ENCODE results near the gene SH3BP5.

SH3BP5 gene

DNA sequence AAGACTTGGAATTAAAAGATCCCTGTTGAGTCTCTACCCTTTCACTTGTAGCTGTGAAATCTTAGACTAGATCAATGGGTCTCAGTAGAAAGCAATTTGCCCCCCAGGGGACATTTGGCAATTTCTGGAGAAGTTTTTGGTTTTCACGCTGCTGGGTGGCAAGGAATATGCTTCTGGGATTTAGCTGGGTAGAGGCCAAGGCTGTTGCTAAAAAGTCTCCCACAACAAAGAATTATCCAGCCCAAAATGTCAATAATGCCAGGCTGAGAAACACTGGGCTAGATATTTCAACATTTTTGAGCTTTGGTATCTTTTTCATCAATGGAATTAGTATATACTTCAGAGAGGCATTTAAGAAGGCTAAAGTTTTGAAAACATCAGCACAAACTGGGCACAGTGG, 117.6 kb downstream of the SH3BP5 start:
- TF ChIP-seq, protein P1, sequence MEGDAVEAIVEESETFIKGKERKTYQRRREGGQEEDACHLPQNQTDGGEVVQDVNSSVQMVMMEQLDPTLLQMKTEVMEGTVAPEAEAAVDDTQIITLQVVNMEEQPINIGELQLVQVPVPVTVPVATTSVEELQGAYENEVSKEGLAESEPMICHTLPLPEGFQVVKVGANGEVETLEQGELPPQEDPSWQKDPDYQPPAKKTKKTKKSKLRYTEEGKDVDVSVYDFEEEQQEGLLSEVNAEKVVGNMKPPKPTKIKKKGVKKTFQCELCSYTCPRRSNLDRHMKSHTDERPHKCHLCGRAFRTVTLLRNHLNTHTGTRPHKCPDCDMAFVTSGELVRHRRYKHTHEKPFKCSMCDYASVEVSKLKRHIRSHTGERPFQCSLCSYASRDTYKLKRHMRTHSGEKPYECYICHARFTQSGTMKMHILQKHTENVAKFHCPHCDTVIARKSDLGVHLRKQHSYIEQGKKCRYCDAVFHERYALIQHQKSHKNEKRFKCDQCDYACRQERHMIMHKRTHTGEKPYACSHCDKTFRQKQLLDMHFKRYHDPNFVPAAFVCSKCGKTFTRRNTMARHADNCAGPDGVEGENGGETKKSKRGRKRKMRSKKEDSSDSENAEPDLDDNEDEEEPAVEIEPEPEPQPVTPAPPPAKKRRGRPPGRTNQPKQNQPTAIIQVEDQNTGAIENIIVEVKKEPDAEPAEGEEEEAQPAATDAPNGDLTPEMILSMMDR (IDR thresholded peaks at IDR 0.05; ENCODE audit: low read depth, low read length, missing control alignments) = no peak
- H3K4me3 ChIP-seq (ENCODE audit: low read depth, low read length) = no peak overlapping the region
- no peak for DNase-seq (ENCODE audit: low read depth)

DNA sequence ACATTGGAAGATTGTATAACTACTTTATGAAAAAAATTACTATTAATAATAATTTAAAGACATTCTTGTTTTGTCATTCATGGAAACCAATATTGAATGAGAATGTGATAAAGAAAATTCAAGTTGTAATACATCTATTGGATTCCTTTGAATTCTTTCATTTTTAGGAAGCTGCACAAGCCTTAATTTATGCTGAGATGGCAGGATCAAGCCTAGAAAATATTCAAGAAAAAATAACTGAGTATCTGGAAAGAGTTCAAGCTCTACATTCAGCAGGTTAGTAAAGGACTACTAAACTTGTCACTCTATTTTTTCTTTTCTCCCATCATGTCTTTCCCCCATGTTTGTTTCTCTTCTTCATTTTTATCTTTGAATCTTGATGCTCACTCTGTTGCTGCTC, 120.4 kb downstream of the SH3BP5 start:
- TF ChIP-seq, protein P1 (IDR thresholded peaks at IDR 0.05; ENCODE audit: low read depth, low read length, missing control alignments) = no peak
- H3K4me3 ChIP-seq (ENCODE audit: low read depth, low read length) = no peak overlapping the region
- no peak for DNase-seq (ENCODE audit: low read depth)

DNA sequence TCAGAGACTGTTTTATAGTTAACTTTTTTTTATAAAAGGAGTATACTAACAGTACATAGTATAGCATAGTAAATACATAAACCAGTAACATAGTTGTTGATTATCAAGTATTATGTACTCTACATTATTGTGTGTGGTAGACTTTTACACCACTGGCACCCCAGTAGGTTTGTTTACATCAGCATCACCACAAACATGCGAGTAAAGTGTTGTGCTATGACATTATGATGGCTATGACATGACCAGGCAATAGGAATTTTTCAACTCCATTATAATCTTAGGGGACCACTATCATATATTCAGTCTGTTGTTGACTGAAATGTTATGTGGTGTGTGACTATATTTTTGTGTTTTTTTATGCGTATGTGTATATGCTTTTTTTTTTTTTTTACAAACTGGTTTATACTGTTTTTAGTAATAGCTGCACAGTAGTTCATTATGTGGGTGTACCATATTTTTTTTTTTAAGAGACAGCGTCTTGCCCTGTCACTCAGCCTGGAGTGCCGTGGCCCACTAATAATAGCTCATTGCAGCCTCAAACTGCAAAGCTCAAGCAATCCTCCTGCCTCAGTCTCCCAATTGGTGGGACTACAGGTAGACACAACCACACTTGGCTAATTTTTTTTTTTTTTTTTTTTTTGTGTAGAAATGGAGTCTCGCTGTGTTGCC, 124.4 kb downstream of the SH3BP5 start:
- TF ChIP-seq, protein P1 (IDR thresholded peaks at IDR 0.05; ENCODE audit: low read depth, low read length, missing control alignments) = no peak
- DNase-seq (ENCODE audit: low read depth) = no peak
- H3K4me3 ChIP-seq (ENCODE audit: low read depth, low read length) = peak overlapping the region; percentile 73; the same call in 1 of the 2 replicates

DNA sequence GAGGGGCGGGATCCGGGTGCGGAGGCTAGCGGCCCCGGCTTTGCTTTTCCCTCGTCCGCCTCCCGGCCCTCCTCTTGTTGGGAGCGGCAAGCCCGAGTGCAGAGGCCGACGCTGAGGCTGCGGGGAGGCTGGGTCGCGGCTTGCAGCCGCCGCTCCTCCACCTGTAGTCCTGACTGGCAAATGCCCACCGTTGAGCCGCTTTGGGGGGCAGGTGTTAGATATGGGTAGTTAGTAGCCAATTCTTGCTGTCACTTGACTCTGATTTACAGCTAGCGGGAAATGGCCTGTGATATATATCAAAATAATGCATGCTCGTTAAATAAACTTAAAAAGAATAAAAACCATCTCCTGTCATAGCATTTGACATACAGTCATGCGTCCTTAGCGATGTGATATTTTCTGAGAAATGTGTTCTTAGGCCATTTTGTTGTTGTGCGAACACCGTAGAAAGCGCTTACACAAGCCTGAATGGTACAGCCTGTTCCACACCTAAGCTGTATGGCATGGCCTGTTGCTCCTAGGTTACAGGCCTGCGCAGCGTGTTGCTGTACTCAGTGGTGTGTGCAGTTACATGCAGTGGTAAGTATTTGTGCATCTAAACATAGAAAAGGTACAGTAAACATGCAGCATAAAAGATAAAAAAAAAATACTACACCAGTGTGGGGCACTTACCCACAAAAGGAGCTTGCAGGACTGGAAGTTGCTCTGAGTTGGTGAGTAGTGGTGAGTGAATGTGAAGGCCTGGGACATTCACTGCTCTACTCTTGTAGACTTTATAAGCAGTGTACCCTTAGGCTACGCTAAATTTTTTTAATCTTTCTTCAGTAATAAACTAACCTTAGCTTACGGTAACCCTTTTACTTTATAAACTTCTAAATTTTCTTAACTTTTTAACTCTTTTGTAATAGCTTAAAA, 125.5 kb downstream of the SH3BP5 start:
- TF ChIP-seq, protein P1 (IDR thresholded peaks at IDR 0.05; ENCODE audit: low read depth, low read length, missing control alignments) = no peak
- DNase-seq (ENCODE audit: low read depth) = no peak
- H3K4me3 ChIP-seq (ENCODE audit: low read depth, low read length) = peak overlapping the region; percentile 73

DNA sequence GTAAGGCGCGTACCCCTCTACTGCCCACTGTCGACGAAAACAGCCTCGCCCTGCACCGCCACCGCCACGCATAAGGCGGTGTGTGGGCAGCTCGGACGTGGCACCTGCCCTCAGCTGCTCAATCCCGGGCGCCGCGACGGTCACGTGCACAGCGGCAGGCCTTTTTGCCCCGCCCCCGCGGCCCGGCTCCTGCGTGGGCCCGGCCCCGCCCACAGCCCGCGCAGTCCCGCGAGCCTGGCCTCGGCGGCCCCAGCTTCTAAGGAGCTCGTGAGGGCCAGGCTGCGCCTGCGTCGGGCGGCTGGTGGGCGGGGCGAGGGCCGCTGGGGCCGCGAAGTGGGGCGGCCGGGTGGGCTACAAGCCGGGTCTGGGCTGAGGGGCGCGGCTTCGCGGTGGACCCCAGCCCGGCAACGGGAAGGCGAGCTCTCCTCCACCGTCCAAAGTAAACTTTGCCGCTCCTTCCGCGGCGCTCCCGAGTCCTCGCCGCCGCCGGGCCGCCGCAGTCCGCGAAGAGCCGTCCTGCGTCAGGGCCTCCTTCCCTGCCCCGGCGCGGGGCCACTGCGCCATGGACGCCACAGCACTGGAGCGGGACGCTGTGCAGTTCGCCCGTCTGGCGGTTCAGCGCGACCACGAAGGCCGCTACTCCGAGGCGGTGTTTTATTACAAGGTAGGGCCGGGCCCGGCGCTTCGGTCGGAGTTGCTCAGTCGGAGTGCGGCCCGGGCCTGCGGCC, 126.3 kb downstream of the SH3BP5 start, which contains the start of gene CAPN7:
Gene CAPN7 (plus strand): TSS at position 313 of the 728 bp plus-strand sequence. CDS start 250 bp downstream, at position 563.
- DNase-seq (ENCODE audit: low read depth) = peak; percentile 75
- peak within 1 kb of the TSS; percentile 73 for H3K4me3 ChIP-seq (ENCODE audit: low read depth, low read length)
- TF ChIP-seq, protein P1 (IDR thresholded peaks at IDR 0.05; ENCODE audit: low read depth, low read length, missing control alignments) = peak; percentile 47

DNA sequence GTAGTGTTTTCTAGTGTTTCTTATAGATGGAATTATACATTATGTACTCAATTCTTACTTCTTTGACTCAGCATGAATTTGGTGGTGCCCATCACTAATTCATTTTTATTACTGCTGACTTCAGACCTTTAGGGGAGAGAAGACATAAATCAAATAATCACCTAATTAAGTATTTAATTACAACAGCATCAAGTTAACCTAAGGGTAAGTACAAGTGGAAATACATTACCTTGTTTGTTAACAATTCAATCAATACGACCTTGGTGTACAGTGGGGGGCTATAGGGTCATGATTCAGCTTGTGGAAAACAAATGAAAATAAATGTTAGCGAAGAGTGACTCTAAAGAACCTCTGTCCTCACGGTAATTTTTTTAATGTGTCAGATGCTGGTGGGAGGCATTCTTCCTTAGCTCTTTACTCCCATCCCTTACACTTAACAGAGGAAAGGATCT, 126.9 kb downstream of the SH3BP5 start:
- H3K4me3 ChIP-seq (ENCODE audit: low read depth, low read length) = peak overlapping the region; percentile 59
- no peak for DNase-seq (ENCODE audit: low read depth)
- TF ChIP-seq, protein P1 (IDR thresholded peaks at IDR 0.05; ENCODE audit: low read depth, low read length, missing control alignments) = no peak

Data from GM12864 (cell line).